DMS 273 (cell line): Measurements from ENCODE around the gene TMEM51.

ENCODE experiments used
- DNase-seq: peaks from one replicate; lab custom pipeline; 2025; ENCODE audit not compliant: unreplicated experiment; lab: John Stamatoyannopoulos, UW

Gene TMEM51

GRCh38 chr1:15152318-15153183 lies 996 bp upstream of the TMEM51 start:
- peak; percentile 94 for DNase-seq

- peak; percentile 90 for DNase-seq
Measured at GRCh38 chr1:15153842-15154479, 414 bp downstream of the TMEM51 start.

GRCh38 chr1:15154480-15155036 lies 1.0 kb downstream of the TMEM51 start:
- peak; percentile 55 for DNase-seq

- DNase-seq: no peak
Measured at GRCh38 chr1:15155191-15155590, 1.6 kb downstream of the TMEM51 start.

GRCh38 chr1:15155888-15156741 lies 2.6 kb downstream of the TMEM51 start:
- peak; percentile 92 for DNase-seq

GRCh38 chr1:15156807-15157380 lies 3.3 kb downstream of the TMEM51 start:
- peak; percentile 46 for DNase-seq

GRCh38 chr1:15157524-15158399 lies 4.2 kb downstream of the TMEM51 start:
- no peak for DNase-seq

GRCh38 chr1:15158506-15159165 lies 5.1 kb downstream of the TMEM51 start:
- no peak for DNase-seq

- no peak for DNase-seq
Measured at GRCh38 chr1:15159166-15159555, 5.6 kb downstream of the TMEM51 start.

GRCh38 chr1:15160626-15161025 lies 7.1 kb downstream of the TMEM51 start:
- DNase-seq: peak; percentile 54

GRCh38 chr1:15167386-15167785 lies 13.8 kb downstream of the TMEM51 start:
- DNase-seq: peak; percentile 43

- DNase-seq: no peak
Measured at GRCh38 chr1:15168479-15168878, 14.9 kb downstream of the TMEM51 start.

GRCh38 chr1:15170071-15170470 lies 16.5 kb downstream of the TMEM51 start:
- DNase-seq: no peak

- DNase-seq: no peak
Measured at GRCh38 chr1:15171271-15171908, 17.8 kb downstream of the TMEM51 start.

- DNase-seq: no peak
Measured at GRCh38 chr1:15172405-15173259, 19.1 kb downstream of the TMEM51 start.

- DNase-seq: peak; percentile 46
Measured at GRCh38 chr1:15173863-15174614, 20.5 kb downstream of the TMEM51 start.

- DNase-seq: peak; percentile 65
Measured at GRCh38 chr1:15174615-15174983, 21.1 kb downstream of the TMEM51 start.
